ENCODE results near the gene ATG5. TPM values are rescaled to one million over a fixed set of nuclear protein-coding genes. Genes with fewer than 3 reads are reported as not detected.
A peak's percentile ranks its signal among the peaks of the same experiment; 100 is the strongest.

The ATG5 gene
- polyA plus RNA-seq, 1 of the 3 experiments (the other 2 are of a cell fraction) = 15.5 TPM

GRCh38 chr6:106249658-106250057 is 75.9 kb downstream of the ATG5 start:
- H3K79me2 ChIP-seq (ENCODE audit: insufficient read depth) = peaks cover 28% of the 10 kb centered on the region
- no peak for TF ChIP-seq JUND (IDR thresholded peaks at IDR 0.05)
- no peak for TF ChIP-seq RXRA (IDR thresholded peaks at IDR 0.05; ENCODE audit: borderline replicate concordance, low read depth)
- TF ChIP-seq ELF1 (IDR thresholded peaks at IDR 0.05) = no peak
- no peak for TF ChIP-seq EZH2phosphoT487 (IDR thresholded peaks at IDR 0.05; ENCODE audit: borderline replicate concordance, low read depth)
- TF ChIP-seq CHD2 (IDR thresholded peaks at IDR 0.05; ENCODE audit: low read length, partially characterized antibody) = no peak
- no peak for TF ChIP-seq EP300 (IDR thresholded peaks at IDR 0.05; ENCODE audit: borderline replicate concordance in 1 of 2, low read depth in 1 of 2, low read length in 1 of 2)
- TF ChIP-seq PBX3 (IDR thresholded peaks at IDR 0.05) = no peak
- TF ChIP-seq, protein P1, sequence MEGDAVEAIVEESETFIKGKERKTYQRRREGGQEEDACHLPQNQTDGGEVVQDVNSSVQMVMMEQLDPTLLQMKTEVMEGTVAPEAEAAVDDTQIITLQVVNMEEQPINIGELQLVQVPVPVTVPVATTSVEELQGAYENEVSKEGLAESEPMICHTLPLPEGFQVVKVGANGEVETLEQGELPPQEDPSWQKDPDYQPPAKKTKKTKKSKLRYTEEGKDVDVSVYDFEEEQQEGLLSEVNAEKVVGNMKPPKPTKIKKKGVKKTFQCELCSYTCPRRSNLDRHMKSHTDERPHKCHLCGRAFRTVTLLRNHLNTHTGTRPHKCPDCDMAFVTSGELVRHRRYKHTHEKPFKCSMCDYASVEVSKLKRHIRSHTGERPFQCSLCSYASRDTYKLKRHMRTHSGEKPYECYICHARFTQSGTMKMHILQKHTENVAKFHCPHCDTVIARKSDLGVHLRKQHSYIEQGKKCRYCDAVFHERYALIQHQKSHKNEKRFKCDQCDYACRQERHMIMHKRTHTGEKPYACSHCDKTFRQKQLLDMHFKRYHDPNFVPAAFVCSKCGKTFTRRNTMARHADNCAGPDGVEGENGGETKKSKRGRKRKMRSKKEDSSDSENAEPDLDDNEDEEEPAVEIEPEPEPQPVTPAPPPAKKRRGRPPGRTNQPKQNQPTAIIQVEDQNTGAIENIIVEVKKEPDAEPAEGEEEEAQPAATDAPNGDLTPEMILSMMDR (IDR thresholded peaks at IDR 0.05) = no peak
- TF ChIP-seq FOXJ3 (CRISPR knock-in tag; IDR thresholded peaks at IDR 0.05) = no peak
- TF ChIP-seq NRF1 (IDR thresholded peaks at IDR 0.05; ENCODE audit: low read depth, low read length) = no peak
- TF ChIP-seq FOXM1 (IDR thresholded peaks at IDR 0.05; ENCODE audit: low read depth) = no peak
- TF ChIP-seq YY1 (IDR thresholded peaks at IDR 0.05; ENCODE audit: low read depth) = no peak
- H3K36me3 ChIP-seq (replicated peaks in 1 of 2; ENCODE audit: control insufficient read depth in 1 of 2, insufficient read depth in 2 of 2, low read length in 1 of 2) = peaks cover 7 to 32% of the 10 kb centered on the region in 2 experiments
- peaks cover 15 to 31% of the 10 kb centered on the region in 2 experiments for H3K4me1 ChIP-seq (ENCODE audit: control insufficient read depth in 1 of 2, insufficient read depth in 2 of 2, low read depth in 1 of 2, low read length in 1 of 2)
- peaks cover 41% of the 10 kb centered on the region for H3F3A ChIP-seq (replicated peaks; ENCODE audit: insufficient read depth)
- no peak overlapping the region for H3K4me2 ChIP-seq
- CTCF ChIA-PET = no interaction called here
- H4K20me1 ChIP-seq (ENCODE audit: insufficient read depth) = no peaks in the 10 kb centered on the region
- H3K9me3 ChIP-seq = no peaks in the 10 kb centered on the region
- POLR2A ChIA-PET = no interaction called here
- H3K9me2 ChIP-seq = no peaks in the 10 kb centered on the region
- H3K27ac ChIP-seq (ENCODE audit: low read depth in 2 of 2, low read length in 1 of 2) = no peak overlapping the region
- no peak overlapping the region for H3K9ac ChIP-seq
- no peak for DNase-seq
- WGBS (ENCODE audit: low lambda C conversion rate) = 70% methylated on average over 1 of the region's 1 CpG
- no peak overlapping the region for H3K4me3 ChIP-seq (ENCODE audit: low read depth in 2 of 2, low read length in 1 of 2)
- no peaks in the 10 kb centered on the region for H3K27me3 ChIP-seq (ENCODE audit: insufficient read depth)
- H2AFZ ChIP-seq (ENCODE audit: low read depth) = no peak overlapping the region

DNA sequence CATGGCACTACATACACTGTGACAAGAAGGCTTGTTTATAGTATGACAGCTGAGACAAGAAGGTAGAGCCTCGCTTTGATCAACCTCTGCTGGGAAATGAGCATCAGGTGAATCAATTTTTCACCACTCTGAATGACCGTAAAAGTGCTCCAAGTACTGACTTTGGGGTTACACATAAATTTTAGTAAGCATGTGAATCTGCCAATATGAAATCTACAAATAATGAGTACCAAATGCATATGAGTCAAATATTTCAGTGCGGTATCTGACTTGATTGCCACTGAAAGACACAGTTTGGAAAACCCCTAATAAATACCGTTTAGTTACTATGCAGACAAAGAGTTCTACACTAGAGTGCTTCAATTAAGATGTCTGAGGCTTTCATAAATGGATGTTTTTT is 77.8 kb downstream of the ATG5 start:
- Histone ChIP-seq H3K27me3 (ENCODE audit: insufficient read depth) (no peaks in the 10 kb centered on the region), H3K27ac (ENCODE audit: low read depth in 2 of 2, low read length in 1 of 2) (peak overlapping the region; percentile 41 to 62), H3K9me2 (no peaks in the 10 kb centered on the region), H3F3A (replicated peaks; ENCODE audit: insufficient read depth) (peaks cover 28% of the 10 kb centered on the region), H4K20me1 (ENCODE audit: insufficient read depth) (no peaks in the 10 kb centered on the region), H2AFZ (ENCODE audit: low read depth) (no peak overlapping the region), H3K4me3 (ENCODE audit: low read depth in 2 of 2, low read length in 1 of 2) (no peak overlapping the region), H3K9me3 (no peaks in the 10 kb centered on the region), H3K79me2 (ENCODE audit: insufficient read depth) (peaks cover 28% of the 10 kb centered on the region), H3K4me2 (no peak overlapping the region), H3K36me3 (replicated peaks in 1 of 2; ENCODE audit: control insufficient read depth in 1 of 2, insufficient read depth in 2 of 2, low read length in 1 of 2) (peaks cover 7 to 41% of the 10 kb centered on the region in 2 experiments), H3K4me1 (ENCODE audit: control insufficient read depth in 1 of 2, insufficient read depth in 2 of 2, low read depth in 1 of 2, low read length in 1 of 2) (peaks cover 5 to 19% of the 10 kb centered on the region in 2 experiments), H3K9ac (no peak overlapping the region)
- no peak for DNase-seq
- 83% methylated on average over 4 of the region's 4 CpGs for WGBS (ENCODE audit: low lambda C conversion rate)
- CTCF ChIA-PET = interaction anchor here (1.0 kb wide), 1 partner anchor 25 kb away, joined by 4 read pairs; no protein-coding TSS in a partner anchor
- POLR2A ChIA-PET = no interaction called here
- TF ChIP-seq EZH2phosphoT487 (IDR thresholded peaks at IDR 0.05; ENCODE audit: borderline replicate concordance, low read depth) (no peak), JUND (IDR thresholded peaks at IDR 0.05) (no peak)

Data from SK-N-SH (cell line).